Measurements from ENCODE around the gene GRIA1.

GRIA1 gene

DNA sequence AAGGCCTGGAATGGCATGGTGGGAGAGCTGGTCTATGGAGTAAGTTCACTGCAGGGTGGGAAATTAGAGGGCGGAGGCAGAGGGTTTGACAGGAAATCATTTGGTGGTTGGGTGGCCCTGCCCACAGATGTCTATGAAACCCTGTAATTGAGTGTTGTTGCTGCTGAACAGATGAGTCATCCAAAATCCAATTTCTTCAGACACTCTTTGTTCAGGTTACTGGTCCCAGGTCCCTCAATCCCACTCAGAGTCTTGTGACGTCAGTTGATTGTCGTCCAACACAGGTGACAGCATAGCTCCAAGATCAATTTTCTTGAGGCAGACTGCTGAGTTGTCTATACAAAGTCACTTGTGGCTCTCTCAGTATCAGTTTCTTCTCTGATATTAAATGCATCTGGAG is 208.6 kb downstream of the GRIA1 start:
- in situ Hi-C loops (cut with MboI; ENCODE audit: low pct_unique_long_range_greater_than_20kb, low sequenced_read_pairs, unreplicated experiment): no loop called here
- DNase-seq (ENCODE audit: low spot score): no peak
- no peak for TF ChIP-seq CTCF (IDR thresholded peaks at IDR 0.05; ENCODE audit: extremely low read depth, insufficient read depth, missing control alignments)

GRCh38 chr5:153700940-153701339 is 210.5 kb downstream of the GRIA1 start:
- no peak for DNase-seq (ENCODE audit: low spot score)
- TF ChIP-seq CTCF (IDR thresholded peaks at IDR 0.05; ENCODE audit: extremely low read depth, insufficient read depth, missing control alignments): no peak
- in situ Hi-C loops (cut with MboI; ENCODE audit: low pct_unique_long_range_greater_than_20kb, low sequenced_read_pairs, unreplicated experiment): no loop called here

DNA sequence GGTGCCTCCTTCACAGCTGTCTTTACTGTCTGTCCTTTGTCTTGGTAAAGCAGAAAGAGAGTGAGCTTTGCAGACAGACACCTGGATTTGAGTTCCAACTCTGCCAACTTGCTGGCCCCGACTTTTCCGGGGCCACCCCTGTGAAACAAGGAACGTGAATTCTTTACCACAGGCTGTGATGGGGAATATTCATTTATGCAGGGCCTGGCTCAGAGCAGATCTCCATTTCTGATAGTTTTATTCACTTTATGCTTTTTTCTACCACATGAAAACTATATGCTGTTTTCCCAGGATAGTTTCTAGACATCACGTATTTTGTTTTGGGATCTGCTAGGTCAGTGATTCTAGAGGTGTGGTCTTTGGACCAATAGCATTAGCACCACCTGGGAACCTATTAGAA is 211.8 kb downstream of the GRIA1 start:
- no peak for TF ChIP-seq CTCF (IDR thresholded peaks at IDR 0.05; ENCODE audit: extremely low read depth, insufficient read depth, missing control alignments)
- no peak for DNase-seq (ENCODE audit: low spot score)
- in situ Hi-C loops (cut with MboI; ENCODE audit: low pct_unique_long_range_greater_than_20kb, low sequenced_read_pairs, unreplicated experiment): no loop called here

DNA sequence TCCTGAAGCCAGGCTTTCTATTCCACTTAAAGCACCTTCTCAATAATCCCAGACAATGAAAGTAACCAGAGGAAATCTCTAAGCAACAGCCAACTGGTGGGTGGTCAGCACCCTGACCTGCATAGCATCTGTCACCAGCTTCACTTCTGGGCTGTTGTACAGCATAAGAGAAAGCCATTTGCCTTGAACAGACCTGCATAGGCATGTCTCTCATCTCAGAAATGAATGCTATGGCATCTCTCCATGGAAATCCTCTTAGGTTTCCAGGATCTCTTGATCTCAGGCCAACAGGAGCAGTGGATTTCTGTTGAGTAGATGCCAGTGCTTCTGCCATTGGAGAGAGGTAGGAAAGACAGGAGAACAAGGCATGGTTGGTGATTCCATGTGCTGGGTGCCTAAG is 213.6 kb downstream of the GRIA1 start:
- in situ Hi-C loops (cut with MboI; ENCODE audit: low pct_unique_long_range_greater_than_20kb, low sequenced_read_pairs, unreplicated experiment): no loop called here
- no peak for DNase-seq (ENCODE audit: low spot score)

DNA sequence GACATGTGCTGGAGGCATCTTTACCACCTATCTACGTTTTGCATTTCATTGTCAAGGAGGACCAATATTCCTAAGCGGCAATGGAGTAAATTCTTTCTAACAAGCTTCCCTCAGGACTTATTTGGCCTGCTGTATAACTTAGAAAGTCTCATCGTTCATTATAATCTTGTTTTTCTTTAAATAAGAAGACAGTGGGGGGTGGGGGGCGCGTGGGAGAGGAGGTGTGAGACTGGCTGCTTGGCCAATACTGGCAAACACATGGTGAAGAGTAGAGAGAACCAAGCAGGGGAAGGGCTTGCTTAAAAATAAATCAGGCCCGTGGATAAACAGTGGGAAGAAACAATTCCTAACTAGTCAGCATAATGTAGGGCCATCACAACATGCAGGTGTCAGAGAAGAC is 217.2 kb downstream of the GRIA1 start:
- no peak for TF ChIP-seq CTCF (IDR thresholded peaks at IDR 0.05; ENCODE audit: extremely low read depth, insufficient read depth, missing control alignments)
- no peak for DNase-seq (ENCODE audit: low spot score)
- in situ Hi-C loops (cut with MboI; ENCODE audit: low pct_unique_long_range_greater_than_20kb, low sequenced_read_pairs, unreplicated experiment): no loop called here

More for the DNA sequence above, 213.6 kb downstream of the GRIA1 start:
- TF ChIP-seq CTCF (IDR thresholded peaks at IDR 0.05; ENCODE audit: extremely low read depth, insufficient read depth, missing control alignments): no peak

DNA sequence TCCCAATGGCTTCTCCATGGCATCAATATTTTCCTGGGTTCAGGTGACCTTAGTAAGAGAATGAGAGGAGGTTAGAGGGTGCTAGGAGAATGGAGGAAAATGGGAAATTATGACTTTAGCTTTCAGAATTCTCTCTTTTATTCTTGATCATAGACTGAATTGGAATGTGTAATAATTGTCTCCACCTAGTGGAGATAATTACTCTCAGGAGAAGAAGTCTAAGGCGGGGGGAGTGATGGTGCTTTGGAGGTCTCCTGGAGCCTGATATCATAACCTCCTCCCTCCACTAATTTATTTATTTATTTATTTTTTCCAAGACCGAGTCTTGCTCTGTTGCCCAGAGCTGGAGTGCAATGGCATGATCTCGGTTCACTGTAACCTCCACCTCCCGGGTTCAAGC is 221.3 kb downstream of the GRIA1 start:
- no peak for DNase-seq (ENCODE audit: low spot score)
- in situ Hi-C loops (cut with MboI; ENCODE audit: low pct_unique_long_range_greater_than_20kb, low sequenced_read_pairs, unreplicated experiment): no loop called here
- no peak for TF ChIP-seq CTCF (IDR thresholded peaks at IDR 0.05; ENCODE audit: extremely low read depth, insufficient read depth, missing control alignments)

GRCh38 chr5:153712946-153713345 is 222.5 kb downstream of the GRIA1 start:
- TF ChIP-seq CTCF (IDR thresholded peaks at IDR 0.05; ENCODE audit: extremely low read depth, insufficient read depth, missing control alignments): no peak
- no peak for DNase-seq (ENCODE audit: low spot score)
- in situ Hi-C loops (cut with MboI; ENCODE audit: low pct_unique_long_range_greater_than_20kb, low sequenced_read_pairs, unreplicated experiment): no loop called here
